HepG2 (cell line): ENCODE results near the gene IQCK. TPM values are rescaled to one million over a fixed set of nuclear protein-coding genes. Genes with fewer than 3 reads are reported as not detected.

Source experiments
- AKNA ChIP-seq: sonication (generic); formaldehyde crosslinking; IDR thresholded peaks from 2 replicates; pipeline ENCODE4 v1.4.0; 2020; ENCODE audit warnings: missing genetic modification reagents, borderline replicate concordance
- MAFK ChIP-seq, 2 experiments: IDR thresholded peaks in 1 of 2; conservative IDR thresholded peaks in 1 of 2; 2 replicates each; pipeline ENCODE4 v1.6.1; 2011; ENCODE audit warnings: improper control_type of control experiment in 2 of 2, low read length in 2 of 2
- POLR2AphosphoS5 ChIP-seq: IDR thresholded peaks from 2 replicates; pipeline ENCODE4 v1.6.1; 2012; ENCODE audit warnings: low read depth, low read length
- SIN3A ChIP-seq: IDR thresholded peaks from 2 replicates; pipeline ENCODE4 v1.6.1; 2011; ENCODE audit warnings: low read depth, mild to moderate bottlenecking, control low read depth, low read length, borderline replicate concordance
- SYNCRIP ChIP-seq: fragments of 200-400 bp; formaldehyde crosslinking; IDR thresholded peaks from 2 replicates; pipeline ENCODE4 v1.6.1; 2018; ENCODE audit warnings: mild to moderate bottlenecking, low read depth, low read length; ENCODE audit not compliant: insufficient read depth
- ZBTB7A ChIP-seq: sonication (generic); formaldehyde crosslinking; IDR thresholded peaks from 2 replicates; pipeline ENCODE4 v1.8.0; 2022; ENCODE audit warnings: mild to moderate bottlenecking, missing genetic modification reagents
- ZNF318 ChIP-seq: sonication (generic); formaldehyde crosslinking; IDR thresholded peaks from 2 replicates; pipeline ENCODE4 v1.4.0; 2020; ENCODE audit warnings: mild to moderate bottlenecking, missing genetic modification reagents
- ZNF850 ChIP-seq: sonication (generic); formaldehyde crosslinking; conservative IDR thresholded peaks from 2 replicates; pipeline ENCODE4 v1.9.0; 2021; ENCODE audit warnings: mild to moderate bottlenecking, missing genetic modification reagents
- ZNF879 ChIP-seq: sonication (generic); formaldehyde crosslinking; IDR thresholded peaks from 2 replicates; pipeline ENCODE4 v1.8.1; 2023; ENCODE audit warnings: missing genetic modification reagents
- polyA plus RNA-seq, 8 experiments: library from polyadenylated mRNA; depleted of rRNA in 3 of 8; stranded (reverse) in 7 of 8; unstranded in 1 of 8; fragments of >200 nt; fragmentation: Illumina TruSeq in 4 of 8; extraction: Trizol in 4 of 8; gene quantifications; 2 replicates each; pipeline versions ENCODE4 v1.2.1 to v1.2.3, GENCODE V29; 2011 to 2016; ENCODE audit warnings: low read depth in 4 of 8, missing spikeins in 1 of 8, mixed read lengths in 1 of 8; ENCODE audit not compliant: insufficient read depth in 1 of 8
- total RNA-seq, 5 experiments: library from RNA; depleted of rRNA; stranded (reverse); fragments of >200 nt; fragmentation: Illumina TruSeq; extraction: Trizol; gene quantifications; 2 replicates each; pipeline ENCODE4 v1.2.3, GENCODE V29; 2016; ENCODE audit warnings: low read depth in 1 of 5

The IQCK gene
- total and polyA plus RNA-seq, 2 of the 13 experiments (the other 11 are each of a cell fraction or from before 2014, with no cell fraction given), result 5.1 to 7.3 TPM

GRCh38 chr16:19907161-19907992, 189.3 kb downstream of the IQCK start (continued):
- TF ChIP-seq AKNA (CRISPR knock-in tag) (no peak), MAFK (conservative IDR thresholded peaks at IDR 0.05 in 1 of 2, IDR thresholded peaks at IDR 0.05 in 1 of 2; ENCODE audit: low read length in 2 of 2) (no peak), ZNF318 (no peak; the same call in 1 of the 2 replicates), ZNF850 (CRISPR knock-in tag) (no peak), SYNCRIP (no peak), ZNF879 (CRISPR knock-in tag) (no peak), POLR2AphosphoS5 (no peak), ZBTB7A (CRISPR knock-in tag) (no peak), SIN3A (no peak)
